ENCODE measurements around the gene ORAI3. TPM values are rescaled to one million over a fixed set of nuclear protein-coding genes. Genes with fewer than 3 reads are reported as not detected.

The ORAI3 gene
- total and polyA plus RNA-seq, 2 of the 13 experiments (the other 11 are each of a cell fraction or from before 2014, with no cell fraction given) = 11.4 to 32.0 TPM

- Histone ChIP-seq H4K20me1 (ENCODE audit: insufficient read depth, low read length) (no peaks in the 10 kb centered on the region), H3K36me3 (replicated peaks in 1 of 2; ENCODE audit: control insufficient read depth in 1 of 2, insufficient read depth in 2 of 2, low read length in 2 of 2) (peaks cover 0 to 3% of the 10 kb centered on the region in 2 experiments; a peak in 1 of 5 replicates), H3K79me2 (ENCODE audit: insufficient read depth, low read length) (no peaks in the 10 kb centered on the region), H3K9ac (ENCODE audit: insufficient read depth, low read depth, low read length) (no peak overlapping the region), H3K4me3 (replicated peaks in 1 of 3; ENCODE audit: insufficient read depth in 1 of 3, low read depth in 2 of 3, low read length in 3 of 3) (no peak overlapping the region), H3K27me3 (ENCODE audit: control insufficient read depth in 1 of 2, insufficient read depth in 2 of 2, low read length in 2 of 2) (no peaks in the 10 kb centered on the region), H3K4me2 (ENCODE audit: low read depth, low read length) (no peak overlapping the region), H3K27ac (ENCODE audit: extremely low read length, insufficient read depth, low read length) (no peak overlapping the region), H2AFZ (ENCODE audit: low read length) (no peak overlapping the region), H3K9me3 (ENCODE audit: low read length) (no peaks in the 10 kb centered on the region), H3K4me1 (ENCODE audit: insufficient read depth, low read length) (peaks cover 57% of the 10 kb centered on the region)
- intact Hi-C loops (cut with micrococcal nuclease; ENCODE audit: unreplicated experiment) (loop anchor here (10.0 kb wide), 1 partner anchor 875 kb away; no protein-coding TSS in a partner anchor), in situ Hi-C loops (cut with HindIII; ENCODE audit: extremely low pct_ligation_motif_present, low pct_unique_long_range_greater_than_20kb) (loop anchor here (5.0 to 25.0 kb wide), 4 partner anchors 83 to 885 kb away; partner anchors contain the start of genes ARMC5, ZNF267, ZNF646 and ZNF668)
- POLR2A ChIA-PET = interaction anchor here (1.0 kb wide), 1 partner anchor 151 kb away, joined by 3 read pairs; no protein-coding TSS in a partner anchor
- ATAC-seq (no peak), FAIRE-seq (no peak), DNase-seq (ENCODE audit: low spot score) (no peak)
- TF ChIP-seq POLR2A (IDR thresholded peaks at IDR 0.05; ENCODE audit: insufficient read depth in 1 of 2, low read depth in 2 of 2, low read length in 2 of 2) = 0 out of 4 replicates have a peak, but pooled peaks of 1 of the 2 experiments have one; percentile 39
- peak; percentile 34; the same call in 1 of the 2 replicates for TF ChIP-seq POLR2G (IDR thresholded peaks at IDR 0.05; ENCODE audit: low read depth, low read length)
- TF ChIP-seq, protein P1, sequence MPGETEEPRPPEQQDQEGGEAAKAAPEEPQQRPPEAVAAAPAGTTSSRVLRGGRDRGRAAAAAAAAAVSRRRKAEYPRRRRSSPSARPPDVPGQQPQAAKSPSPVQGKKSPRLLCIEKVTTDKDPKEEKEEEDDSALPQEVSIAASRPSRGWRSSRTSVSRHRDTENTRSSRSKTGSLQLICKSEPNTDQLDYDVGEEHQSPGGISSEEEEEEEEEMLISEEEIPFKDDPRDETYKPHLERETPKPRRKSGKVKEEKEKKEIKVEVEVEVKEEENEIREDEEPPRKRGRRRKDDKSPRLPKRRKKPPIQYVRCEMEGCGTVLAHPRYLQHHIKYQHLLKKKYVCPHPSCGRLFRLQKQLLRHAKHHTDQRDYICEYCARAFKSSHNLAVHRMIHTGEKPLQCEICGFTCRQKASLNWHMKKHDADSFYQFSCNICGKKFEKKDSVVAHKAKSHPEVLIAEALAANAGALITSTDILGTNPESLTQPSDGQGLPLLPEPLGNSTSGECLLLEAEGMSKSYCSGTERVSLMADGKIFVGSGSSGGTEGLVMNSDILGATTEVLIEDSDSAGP (CRISPR knock-in tag; IDR thresholded peaks at IDR 0.05; ENCODE audit: borderline replicate concordance) = no peak
- peak; percentile 67 for TF ChIP-seq AGO2 (optimal IDR thresholded peaks at IDR 0.05; ENCODE audit: low read depth, low read length)
- no TSS peak for BruUV-seq (replicated peaks)
- CTCF ChIA-PET (ENCODE audit: low intra/inter-chr PET ratio, low total read pairs) = no interaction called here
- WGBS (ENCODE audit: low lambda C conversion rate) = 91% methylated on average over 23 of the region's 23 CpGs
Observed at GRCh38 chr16:30989469-30990047, 40.7 kb downstream of the ORAI3 start.

GRCh38 chr16:30990105-30990504 lies 41.2 kb downstream of the ORAI3 start:
- intact Hi-C loops (cut with micrococcal nuclease; ENCODE audit: unreplicated experiment) (no loop called here), in situ Hi-C loops (cut with HindIII; ENCODE audit: extremely low pct_ligation_motif_present, low pct_unique_long_range_greater_than_20kb) (loop anchor here (5.0 to 25.0 kb wide), 3 partner anchors 467 to 885 kb away; partner anchors contain the start of genes ARMC5 and ZNF267)
- 78% methylated on average over 12 of the region's 12 CpGs for WGBS (ENCODE audit: low lambda C conversion rate)
- H3K4me1 ChIP-seq (ENCODE audit: insufficient read depth, low read length) = peaks cover 62% of the 10 kb centered on the region
- H2AFZ ChIP-seq (ENCODE audit: low read length) = no peak overlapping the region
- H3K27me3 ChIP-seq (ENCODE audit: control insufficient read depth in 1 of 2, insufficient read depth in 2 of 2, low read length in 2 of 2) = no peaks in the 10 kb centered on the region
- H3K4me2 ChIP-seq (ENCODE audit: low read depth, low read length) = no peak overlapping the region
- H3K36me3 ChIP-seq (replicated peaks in 1 of 2; ENCODE audit: control insufficient read depth in 1 of 2, insufficient read depth in 2 of 2, low read length in 2 of 2) = no peaks in the 10 kb centered on the region
- BruUV-seq (replicated peaks) = no TSS peak
- DNase-seq (ENCODE audit: low spot score) (no peak), ATAC-seq (no peak), FAIRE-seq (no peak)
- no peak overlapping the region for H3K9ac ChIP-seq (ENCODE audit: insufficient read depth, low read depth, low read length)
- no peaks in the 10 kb centered on the region for H4K20me1 ChIP-seq (ENCODE audit: insufficient read depth, low read length)
- ChIA-PET POLR2A (interaction anchor here (1.0 kb wide), 1 partner anchor 150 kb away, joined by 3 read pairs; no protein-coding TSS in a partner anchor), CTCF (ENCODE audit: low intra/inter-chr PET ratio, low total read pairs) (no interaction called here)
- no peak overlapping the region for H3K27ac ChIP-seq (ENCODE audit: extremely low read length, insufficient read depth, low read length)
- no peak overlapping the region for H3K4me3 ChIP-seq (replicated peaks in 1 of 3; ENCODE audit: insufficient read depth in 1 of 3, low read depth in 2 of 3, low read length in 3 of 3)
- no peaks in the 10 kb centered on the region for H3K9me3 ChIP-seq (ENCODE audit: low read length)
- TF ChIP-seq NFAT5 (CRISPR knock-in tag; IDR thresholded peaks at IDR 0.05) (no peak), ZNF460 (CRISPR knock-in tag; IDR thresholded peaks at IDR 0.05; ENCODE audit: borderline replicate concordance) (no peak)
- H3K79me2 ChIP-seq (ENCODE audit: insufficient read depth, low read length) = no peaks in the 10 kb centered on the region
